ENCODE results near the gene IRF2BP2.

GRCh38 chr1:234559152-234559901, 50.7 kb downstream of the IRF2BP2 start:
- TF ChIP-seq CTCF (IDR thresholded peaks at IDR 0.05 in 2 of 3, conservative IDR thresholded peaks at IDR 0.05 in 1 of 3; ENCODE audit: control insufficient read depth in 2 of 3, extremely low read depth in 1 of 3, insufficient read depth in 1 of 3, low read depth in 3 of 3, low read length in 3 of 3) (no peak), DPF2 (IDR thresholded peaks at IDR 0.05) (no peak), EZH2 (IDR thresholded peaks at IDR 0.05; ENCODE audit: borderline replicate concordance, control insufficient read depth, low read depth, low read length) (no peak), IRF4 (IDR thresholded peaks at IDR 0.05; ENCODE audit: low read depth, low read length) (no peak), MAX (IDR thresholded peaks at IDR 0.05; ENCODE audit: low read depth, low read length) (no peak)
